ENCODE measurements around the gene EN1.

GRCh38 chr2:118856330-118856977 lies 9.0 kb upstream of the EN1 start:
- no peak for TF ChIP-seq POLR2AphosphoS5 (IDR thresholded peaks at IDR 0.05; ENCODE audit: insufficient read depth, low read depth, low read length)
- TF ChIP-seq CTCF (IDR thresholded peaks at IDR 0.05; ENCODE audit: extremely low read depth in 1 of 2, insufficient read depth in 1 of 2, low read depth in 1 of 2, low read length in 2 of 2): no peak
- TF ChIP-seq POLR2A (IDR thresholded peaks at IDR 0.05; ENCODE audit: low read depth, low read length): no peak

Measured in endothelial cell of umbilical vein (primary cell).